GM12873 (cell line): ENCODE data around the gene PSD2.

ENCODE experiments used
- CTCF ChIP-seq: IDR thresholded peaks from 2 replicates; pipeline ENCODE4 v1.5.1; 2012; ENCODE audit warnings: low read depth, mild to moderate bottlenecking, moderate library complexity, low read length, control low read depth; ENCODE audit not compliant: insufficient read depth; ENCODE audit errors: missing control alignments

Gene PSD2

DNA sequence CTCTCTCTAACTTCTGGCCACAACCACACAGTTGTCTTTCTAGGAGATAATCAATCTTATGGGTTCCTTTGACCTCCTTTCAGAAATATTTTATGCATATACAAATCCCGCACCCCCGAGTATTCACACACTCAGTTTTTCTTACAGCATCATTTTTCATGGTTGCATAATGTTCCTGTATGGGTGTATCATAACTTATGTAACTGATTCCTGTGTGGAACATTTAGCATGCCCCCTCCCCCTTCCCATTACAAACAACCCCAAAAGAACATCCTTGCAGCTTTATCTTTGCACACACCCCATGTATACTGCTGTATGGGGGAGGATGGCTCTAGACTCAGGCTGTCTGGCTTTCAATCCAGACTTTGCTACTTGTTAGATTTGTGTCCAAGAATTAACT is 93.8 kb downstream of the PSD2 start:
- TF ChIP-seq CTCF, result no peak

DNA sequence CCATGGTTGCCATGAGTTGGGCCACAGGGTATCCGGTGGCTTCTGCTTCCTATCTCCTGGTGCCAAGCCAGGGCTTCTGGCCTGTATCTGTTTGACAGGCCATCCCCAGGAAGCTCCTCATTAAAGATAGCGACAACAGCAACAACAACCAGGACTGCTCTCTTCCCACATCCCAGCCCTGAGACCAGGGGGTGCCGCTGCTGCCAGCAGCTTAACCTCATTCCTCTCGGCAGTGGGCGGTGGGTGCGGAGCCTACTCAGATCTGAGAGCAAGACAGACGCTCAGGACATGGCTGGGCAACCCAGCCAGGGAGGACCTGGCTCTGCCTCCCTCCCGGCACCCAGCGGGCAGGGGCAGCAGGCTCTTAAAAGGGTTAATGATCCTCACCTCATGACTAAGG is 98.3 kb downstream of the PSD2 start:
- no peak for TF ChIP-seq CTCF
